ENCODE measurements around the gene NAP1L5.
A peak's percentile ranks its signal among the peaks of the same experiment; 100 is the strongest.

NAP1L5 gene

GRCh38 chr4:88697588-88698329 is at the start of gene NAP1L5:
Gene NAP1L5 (minus strand): TSS chr4:88697829. CDS start chr4:88697754, 75 bp downstream.
- DNase-seq (ENCODE audit: low read depth) = no peak

- no peak for DNase-seq (ENCODE audit: low read depth)
Measured at GRCh38 chr4:88747351-88747750, 49.7 kb upstream of the NAP1L5 start.

GRCh38 chr4:88746206-88746605 is 48.6 kb upstream of the NAP1L5 start:
- no peak for DNase-seq (ENCODE audit: low read depth)

- no peak for DNase-seq (ENCODE audit: low read depth)
Measured at GRCh38 chr4:88745581-88746163, 48.0 kb upstream of the NAP1L5 start.

GRCh38 chr4:88745175-88745574 is 47.5 kb upstream of the NAP1L5 start:
- DNase-seq (ENCODE audit: low read depth) = no peak

GRCh38 chr4:88744609-88745008 is 47.0 kb upstream of the NAP1L5 start:
- no peak for DNase-seq (ENCODE audit: low read depth)

GRCh38 chr4:88743696-88744095 is 46.1 kb upstream of the NAP1L5 start:
- DNase-seq (ENCODE audit: low read depth) = peak; percentile 48

GRCh38 chr4:88742561-88742960 is 44.9 kb upstream of the NAP1L5 start:
- DNase-seq (ENCODE audit: low read depth) = no peak

GRCh38 chr4:88738180-88738579 is 40.6 kb upstream of the NAP1L5 start:
- no peak for DNase-seq (ENCODE audit: low read depth)

- DNase-seq (ENCODE audit: low read depth) = no peak
Measured at GRCh38 chr4:88737307-88737941, 39.8 kb upstream of the NAP1L5 start.

- no peak for DNase-seq (ENCODE audit: low read depth)
Measured at GRCh38 chr4:88736264-88736663, 38.6 kb upstream of the NAP1L5 start.

GRCh38 chr4:88735564-88735963 is 37.9 kb upstream of the NAP1L5 start:
- no peak for DNase-seq (ENCODE audit: low read depth)

GRCh38 chr4:88734403-88734949 is 36.8 kb upstream of the NAP1L5 start:
- no peak for DNase-seq (ENCODE audit: low read depth)

GRCh38 chr4:88732714-88733368 is 35.2 kb upstream of the NAP1L5 start:
- no peak for DNase-seq (ENCODE audit: low read depth)

GRCh38 chr4:88731381-88731780 is 33.8 kb upstream of the NAP1L5 start:
- DNase-seq (ENCODE audit: low read depth) = no peak

- no peak for DNase-seq (ENCODE audit: low read depth)
Measured at GRCh38 chr4:88730811-88731210, 33.2 kb upstream of the NAP1L5 start.

GRCh38 chr4:88729146-88729760 is 31.6 kb upstream of the NAP1L5 start:
- DNase-seq (ENCODE audit: low read depth) = no peak

GRCh38 chr4:88728146-88728545 is 30.5 kb upstream of the NAP1L5 start:
- no peak for DNase-seq (ENCODE audit: low read depth)

- DNase-seq (ENCODE audit: low read depth) = no peak
Measured at GRCh38 chr4:88725986-88726385, 28.4 kb upstream of the NAP1L5 start.

- DNase-seq (ENCODE audit: low read depth) = no peak
Measured at GRCh38 chr4:88725143-88725542, 27.5 kb upstream of the NAP1L5 start.

- DNase-seq (ENCODE audit: low read depth) = no peak
Measured at GRCh38 chr4:88724406-88724805, 26.8 kb upstream of the NAP1L5 start.

- no peak for DNase-seq (ENCODE audit: low read depth)
Measured at GRCh38 chr4:88722828-88723227, 25.2 kb upstream of the NAP1L5 start.

All from GM04504 (cell line).